MM.1S (cell line): ENCODE measurements around the gene ALOX12B.

Experiments
- DNase-seq: peaks from one replicate; pipeline ENCODE4 v3.0.0-alpha.2; 2015
- H2AFZ ChIP-seq: fragments of 300-600 bp; sonication (generic); 2 replicates; pipeline ENCODE4 v1.6.0; 2016; ENCODE audit warnings: antibody characterized with exemption, low read length
- H3F3A ChIP-seq: fragments of 300-600 bp; sonication (generic); 2 replicates; pipeline ENCODE4 v1.6.1; 2016; ENCODE audit warnings: mild to moderate bottlenecking, antibody characterized with exemption, low read length, moderate library complexity, mixed read lengths; ENCODE audit not compliant: insufficient read depth
- H3K27ac ChIP-seq: fragments of 300-600 bp; sonication (generic); 2 replicates; pipeline ENCODE4 v1.5.1; 2016; ENCODE audit warnings: mild to moderate bottlenecking, low read length
- H3K27me3 ChIP-seq: fragments of 300-600 bp; sonication (generic); replicated peaks from 2 replicates; pipeline ENCODE4 v1.6.0; 2016; ENCODE audit warnings: low read length; ENCODE audit not compliant: insufficient read depth
- H3K36me3 ChIP-seq: fragments of 300-600 bp; sonication (generic); replicated peaks from 2 replicates; pipeline ENCODE4 v1.6.1; 2016; ENCODE audit warnings: mild to moderate bottlenecking, low read length, mixed read lengths; ENCODE audit not compliant: insufficient read depth
- H3K4me1 ChIP-seq: fragments of 300-600 bp; sonication (generic); 2 replicates; pipeline ENCODE4 v1.6.1; 2016; ENCODE audit warnings: low read length, mixed read lengths
- H3K4me2 ChIP-seq: fragments of 300-600 bp; sonication (generic); 2 replicates; pipeline ENCODE4 v1.6.0; 2016; ENCODE audit warnings: low read depth, low read length
- H3K4me3 ChIP-seq: fragments of 300-600 bp; sonication (generic); 2 replicates; pipeline ENCODE4 v1.5.1; 2016; ENCODE audit warnings: low read length, mixed read lengths
- H3K79me2 ChIP-seq: fragments of 300-600 bp; sonication (generic); 2 replicates; pipeline ENCODE4 v1.6.1; 2016; ENCODE audit warnings: mixed run types, low read length, mixed read lengths
- H3K9ac ChIP-seq: fragments of 300-600 bp; sonication (generic); 2 replicates; pipeline ENCODE4 v1.6.1; 2016; ENCODE audit warnings: low read length, mixed read lengths
- H3K9me2 ChIP-seq: fragments of 300-600 bp; sonication (generic); replicated peaks from 2 replicates; pipeline ENCODE4 v1.6.1; 2016; ENCODE audit warnings: mild to moderate bottlenecking, low read length, mixed read lengths; ENCODE audit not compliant: insufficient read depth
- H3K9me3 ChIP-seq: fragments of 300-600 bp; sonication (generic); replicated peaks from 2 replicates; pipeline ENCODE4 v1.6.1; 2016; ENCODE audit warnings: mild to moderate bottlenecking, low read length, mixed read lengths; ENCODE audit not compliant: insufficient read depth
- H4K20me1 ChIP-seq: fragments of 300-600 bp; sonication (generic); 2 replicates; pipeline ENCODE4 v1.6.1; 2016; ENCODE audit warnings: mild to moderate bottlenecking, low read length, moderate library complexity, mixed read lengths; ENCODE audit not compliant: insufficient read depth
- EZH2 ChIP-seq: fragments of 300-600 bp; sonication (generic); optimal IDR thresholded peaks from 2 replicates; pipeline ENCODE3; 2017; ENCODE audit warnings: low read depth, mild to moderate bottlenecking, antibody characterized with exemption, low read length, mixed read lengths
- EZH2phosphoT487 ChIP-seq: fragments of 300-600 bp; sonication (generic); IDR thresholded peaks from 2 replicates; pipeline ENCODE4 v1.6.1; 2018; ENCODE audit warnings: antibody characterized with exemption, low read length
- TF ChIP-seq, protein P1 (sequence below): fragments of 300-600 bp; sonication (generic); IDR thresholded peaks from 2 replicates; pipeline ENCODE4 v1.5.1; 2016; ENCODE audit warnings: antibody characterized with exemption, low read length, mixed read lengths

Gene ALOX12B

DNA sequence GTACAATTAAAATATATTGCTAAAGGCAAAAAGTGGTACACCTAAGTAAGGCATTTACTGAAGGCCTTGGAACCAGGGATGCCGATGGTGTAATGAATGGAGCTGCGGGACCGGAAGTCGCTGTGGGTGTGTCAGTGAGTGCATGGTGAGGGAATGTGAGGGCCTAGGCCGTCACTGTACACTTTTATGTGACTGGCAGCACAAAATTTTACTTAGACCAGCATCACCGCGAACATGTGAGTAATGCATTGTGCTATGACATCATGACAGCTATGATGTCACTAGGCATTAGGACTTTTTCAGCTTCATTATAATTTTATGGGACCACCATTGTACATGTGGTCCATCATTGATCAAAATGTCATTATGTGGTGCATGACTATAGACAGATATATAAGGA, 33.9 kb downstream of the ALOX12B start:
- Histone ChIP-seq H3K36me3 (no peaks in the 10 kb centered on the region), H3K9me3 (no peaks in the 10 kb centered on the region), H3K9ac (no peak overlapping the region), H3K27me3 (peaks cover 79% of the 10 kb centered on the region), H3K79me2 (no peaks in the 10 kb centered on the region), H3K9me2 (no peaks in the 10 kb centered on the region), H3K4me3 (no peak overlapping the region), H4K20me1 (no peaks in the 10 kb centered on the region), H3F3A (no peaks in the 10 kb centered on the region), H3K4me1 (no peaks in the 10 kb centered on the region), H3K27ac (no peak overlapping the region), H3K4me2 (no peak overlapping the region), H2AFZ (no peak overlapping the region)
- TF ChIP-seq, protein P1, sequence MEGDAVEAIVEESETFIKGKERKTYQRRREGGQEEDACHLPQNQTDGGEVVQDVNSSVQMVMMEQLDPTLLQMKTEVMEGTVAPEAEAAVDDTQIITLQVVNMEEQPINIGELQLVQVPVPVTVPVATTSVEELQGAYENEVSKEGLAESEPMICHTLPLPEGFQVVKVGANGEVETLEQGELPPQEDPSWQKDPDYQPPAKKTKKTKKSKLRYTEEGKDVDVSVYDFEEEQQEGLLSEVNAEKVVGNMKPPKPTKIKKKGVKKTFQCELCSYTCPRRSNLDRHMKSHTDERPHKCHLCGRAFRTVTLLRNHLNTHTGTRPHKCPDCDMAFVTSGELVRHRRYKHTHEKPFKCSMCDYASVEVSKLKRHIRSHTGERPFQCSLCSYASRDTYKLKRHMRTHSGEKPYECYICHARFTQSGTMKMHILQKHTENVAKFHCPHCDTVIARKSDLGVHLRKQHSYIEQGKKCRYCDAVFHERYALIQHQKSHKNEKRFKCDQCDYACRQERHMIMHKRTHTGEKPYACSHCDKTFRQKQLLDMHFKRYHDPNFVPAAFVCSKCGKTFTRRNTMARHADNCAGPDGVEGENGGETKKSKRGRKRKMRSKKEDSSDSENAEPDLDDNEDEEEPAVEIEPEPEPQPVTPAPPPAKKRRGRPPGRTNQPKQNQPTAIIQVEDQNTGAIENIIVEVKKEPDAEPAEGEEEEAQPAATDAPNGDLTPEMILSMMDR = no peak
- TF ChIP-seq EZH2phosphoT487 (no peak), EZH2 (no peak)
- DNase-seq = no peak

DNA sequence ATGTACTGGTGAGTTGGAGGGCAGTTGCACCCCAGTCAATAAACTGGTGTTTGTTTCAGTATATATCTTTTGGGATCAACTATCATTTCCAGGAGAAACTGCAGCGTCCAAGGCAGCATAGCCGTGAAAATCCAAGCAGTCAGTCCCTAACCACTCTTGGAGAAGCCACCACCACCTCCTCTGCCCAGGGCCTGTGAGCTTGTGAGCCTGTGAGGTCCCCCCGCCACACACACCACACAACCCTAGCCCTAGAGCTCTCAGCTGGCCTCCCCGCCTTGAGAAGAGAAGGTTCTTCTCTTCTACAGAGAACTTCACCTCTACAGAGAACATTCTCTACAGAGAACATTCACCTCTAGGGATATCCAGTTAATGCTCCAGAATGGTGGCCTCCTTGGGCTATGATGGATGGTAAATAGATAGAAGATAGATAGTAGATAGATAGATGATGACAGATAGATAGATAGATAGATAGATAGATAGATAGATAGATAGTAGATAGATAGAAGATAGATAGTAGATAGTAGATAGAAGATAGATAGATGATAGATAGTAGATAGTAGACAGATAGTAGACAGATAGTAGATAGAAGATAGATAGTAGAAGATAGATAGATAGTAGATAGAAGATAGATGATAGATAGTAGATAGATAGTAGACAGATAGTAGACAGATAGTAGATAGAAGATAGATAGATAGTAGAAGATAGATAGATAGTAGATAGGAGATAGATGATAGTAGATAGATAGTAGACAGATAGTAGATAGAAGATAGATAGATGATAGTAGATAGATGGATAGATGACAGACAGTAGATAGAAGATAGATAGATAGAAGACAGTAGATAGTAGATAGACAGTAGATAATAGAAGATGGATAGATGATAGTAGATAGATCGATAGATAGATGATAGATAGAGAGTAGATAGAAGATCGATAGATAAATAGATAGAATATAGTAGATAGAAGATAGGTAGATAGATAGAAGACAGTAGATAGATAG, 35.0 kb downstream of the ALOX12B start:
- Histone ChIP-seq H4K20me1 (no peaks in the 10 kb centered on the region), H3K27me3 (peaks cover 81% of the 10 kb centered on the region), H3F3A (no peaks in the 10 kb centered on the region), H3K79me2 (no peaks in the 10 kb centered on the region), H3K4me2 (no peak overlapping the region), H3K36me3 (no peaks in the 10 kb centered on the region), H3K9me2 (no peaks in the 10 kb centered on the region), H2AFZ (no peak overlapping the region), H3K4me3 (no peak overlapping the region), H3K9ac (no peak overlapping the region), H3K4me1 (no peaks in the 10 kb centered on the region), H3K9me3 (no peaks in the 10 kb centered on the region), H3K27ac (no peak overlapping the region)
- no peak for TF ChIP-seq EZH2
- TF ChIP-seq EZH2phosphoT487 = no peak
- TF ChIP-seq, protein P1 = no peak
- DNase-seq = no peak

DNA sequence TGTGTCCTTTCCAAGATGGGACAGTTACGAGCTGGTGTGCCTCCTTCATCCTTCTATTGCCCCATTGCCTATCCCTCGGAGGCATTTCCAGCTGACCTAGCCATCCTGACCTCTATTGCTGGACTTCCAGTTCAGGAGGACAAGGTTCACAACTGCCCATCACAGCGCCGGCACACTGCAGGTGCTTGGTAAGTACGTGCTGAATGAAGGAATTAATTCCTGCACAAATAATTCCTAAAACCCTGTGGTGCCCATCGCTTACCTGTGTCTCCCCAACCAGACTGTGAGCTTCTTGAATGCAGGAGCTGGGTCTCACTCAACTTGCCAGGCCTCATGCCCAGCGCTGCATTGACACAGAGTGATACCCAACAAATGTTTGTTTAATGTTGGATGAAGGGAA, 35.7 kb downstream of the ALOX12B start:
- H3K4me3 ChIP-seq = no peak overlapping the region
- no peaks in the 10 kb centered on the region for H3K9me3 ChIP-seq
- no peaks in the 10 kb centered on the region for H3K9me2 ChIP-seq
- no peak overlapping the region for H3K4me2 ChIP-seq
- no peaks in the 10 kb centered on the region for H3K79me2 ChIP-seq
- no peaks in the 10 kb centered on the region for H3F3A ChIP-seq
- no peaks in the 10 kb centered on the region for H3K36me3 ChIP-seq
- no peak overlapping the region for H3K9ac ChIP-seq
- no peaks in the 10 kb centered on the region for H3K4me1 ChIP-seq
- no peak overlapping the region for H3K27ac ChIP-seq
- H4K20me1 ChIP-seq = no peaks in the 10 kb centered on the region
- no peak for DNase-seq
- H3K27me3 ChIP-seq = peaks cover 81% of the 10 kb centered on the region
- no peak overlapping the region for H2AFZ ChIP-seq
- TF ChIP-seq EZH2phosphoT487 (no peak), EZH2 (no peak)
- TF ChIP-seq, protein P1 = no peak
